GM15510 (cell line): Measurements from ENCODE around the gene PTPRJ.

Experiments
- POLR2A ChIP-seq: IDR thresholded peaks from 3 replicates; pipeline ENCODE4 v1.6.1; 2011; ENCODE audit warnings: borderline replicate concordance; ENCODE audit not compliant: insufficient read length; ENCODE audit errors: extremely low read depth

Gene PTPRJ

DNA sequence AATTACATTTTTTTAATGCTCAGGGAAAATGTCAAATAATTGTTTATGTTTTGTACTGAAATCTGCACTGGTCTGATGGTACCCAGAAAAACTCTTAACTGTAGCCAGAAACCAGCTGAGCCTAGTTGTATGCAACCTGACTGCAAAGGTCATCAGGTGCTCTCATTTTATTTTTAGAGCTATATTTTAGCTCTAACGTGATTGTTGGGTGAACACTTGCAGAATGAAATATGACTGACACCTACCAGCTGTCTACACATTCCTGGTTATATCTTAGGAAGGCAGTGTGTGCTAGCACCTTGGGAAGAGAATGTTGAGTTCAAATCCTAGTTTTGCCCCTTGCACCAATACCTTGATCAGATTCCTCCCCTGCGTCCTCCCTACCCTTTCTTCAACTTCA, 23.6 kb downstream of the PTPRJ start:
- TF ChIP-seq POLR2A, result no peak

GRCh38 chr11:48004456-48004855, 24.1 kb downstream of the PTPRJ start:
- TF ChIP-seq POLR2A, result no peak

DNA sequence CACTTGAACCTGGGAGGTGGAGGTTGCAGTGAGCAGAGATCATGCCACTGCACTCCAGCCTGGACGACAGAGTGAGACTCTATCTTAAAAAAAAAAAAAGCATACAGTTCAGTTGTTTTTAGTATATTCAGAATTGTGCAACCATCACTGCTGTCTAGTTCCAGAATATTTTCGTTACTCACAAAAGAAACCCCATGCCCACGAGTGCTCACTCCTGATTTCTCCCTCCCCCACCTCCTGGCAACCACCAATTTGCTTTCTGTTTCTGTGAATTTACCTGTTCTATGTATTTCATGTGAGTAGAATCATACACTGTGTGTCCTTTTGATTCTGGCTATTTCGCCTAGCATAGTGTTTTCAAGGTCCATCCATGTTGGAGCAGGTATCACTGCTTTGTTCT, 24.8 kb downstream of the PTPRJ start:
- TF ChIP-seq POLR2A, result no peak

- TF ChIP-seq POLR2A, result no peak
Measured at GRCh38 chr11:48005831-48006270, 25.5 kb downstream of the PTPRJ start.

DNA sequence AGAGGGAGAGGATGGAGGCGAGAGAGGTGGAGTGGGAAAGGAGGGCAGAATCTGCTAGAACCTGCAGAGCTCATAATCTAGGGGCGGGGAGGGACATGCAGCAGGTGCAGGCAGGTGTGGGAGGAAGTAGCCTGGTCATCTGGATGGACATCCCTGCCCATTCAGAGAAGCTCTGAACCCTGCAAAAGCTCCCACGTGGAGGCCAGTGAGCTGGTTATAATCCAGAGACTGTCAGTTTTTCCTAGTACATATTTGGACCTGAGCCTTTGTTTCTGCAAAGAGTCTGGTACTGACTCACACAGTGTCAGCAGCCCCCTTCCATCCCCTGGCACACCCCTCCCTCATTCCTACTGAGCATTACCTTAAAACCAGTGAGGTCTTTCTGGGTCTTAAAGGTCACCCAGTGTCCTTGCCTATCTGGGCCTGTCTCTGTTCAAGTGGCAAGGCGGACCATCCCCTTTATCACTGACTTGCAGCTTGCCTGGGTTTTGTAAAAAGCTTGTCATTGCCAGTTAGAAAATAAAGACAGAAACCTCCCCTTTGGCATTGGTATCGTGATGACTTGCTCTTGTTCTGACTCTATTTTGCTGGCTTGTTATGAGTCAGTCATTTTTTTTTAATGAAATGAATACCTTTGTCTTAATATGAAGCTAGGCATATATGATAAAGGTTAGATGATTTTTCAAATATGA, 26.1 kb downstream of the PTPRJ start:
- TF ChIP-seq POLR2A, result no peak

DNA sequence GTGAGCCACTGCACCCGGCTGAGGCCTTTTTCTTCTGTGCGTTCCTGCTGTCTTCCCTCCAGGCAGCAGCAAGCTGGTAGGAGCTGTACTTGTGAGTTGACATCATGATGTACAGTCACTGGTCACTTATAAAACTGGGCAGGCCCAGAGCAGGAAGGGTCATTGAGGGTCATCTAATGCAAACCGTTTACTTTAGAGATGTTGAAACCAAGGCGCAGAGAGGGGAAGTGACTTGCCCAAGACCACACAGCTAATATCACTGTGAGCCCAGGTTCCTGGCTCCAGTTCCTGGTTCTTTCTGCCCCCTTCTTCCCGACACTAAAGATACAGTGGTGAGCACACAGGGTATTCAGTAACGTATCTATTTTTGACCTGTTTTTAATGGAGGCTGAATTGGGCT, 27.3 kb downstream of the PTPRJ start:
- no peak for TF ChIP-seq POLR2A

DNA sequence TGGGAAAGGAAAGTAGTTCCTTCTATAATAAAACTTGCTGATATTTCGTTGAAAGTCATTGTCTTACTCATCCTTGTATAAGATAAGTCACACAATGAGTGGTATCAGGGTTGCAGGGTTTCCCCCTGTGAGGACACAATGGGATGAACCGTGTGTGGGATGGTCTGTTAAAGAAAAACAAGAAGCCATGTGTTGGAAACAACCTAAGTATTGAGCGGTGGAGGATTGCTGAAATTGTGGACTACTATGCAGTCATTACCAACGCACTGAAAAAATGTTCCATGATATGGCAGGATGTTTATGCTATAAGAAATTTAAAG, 28.6 kb downstream of the PTPRJ start:
- no peak for TF ChIP-seq POLR2A

DNA sequence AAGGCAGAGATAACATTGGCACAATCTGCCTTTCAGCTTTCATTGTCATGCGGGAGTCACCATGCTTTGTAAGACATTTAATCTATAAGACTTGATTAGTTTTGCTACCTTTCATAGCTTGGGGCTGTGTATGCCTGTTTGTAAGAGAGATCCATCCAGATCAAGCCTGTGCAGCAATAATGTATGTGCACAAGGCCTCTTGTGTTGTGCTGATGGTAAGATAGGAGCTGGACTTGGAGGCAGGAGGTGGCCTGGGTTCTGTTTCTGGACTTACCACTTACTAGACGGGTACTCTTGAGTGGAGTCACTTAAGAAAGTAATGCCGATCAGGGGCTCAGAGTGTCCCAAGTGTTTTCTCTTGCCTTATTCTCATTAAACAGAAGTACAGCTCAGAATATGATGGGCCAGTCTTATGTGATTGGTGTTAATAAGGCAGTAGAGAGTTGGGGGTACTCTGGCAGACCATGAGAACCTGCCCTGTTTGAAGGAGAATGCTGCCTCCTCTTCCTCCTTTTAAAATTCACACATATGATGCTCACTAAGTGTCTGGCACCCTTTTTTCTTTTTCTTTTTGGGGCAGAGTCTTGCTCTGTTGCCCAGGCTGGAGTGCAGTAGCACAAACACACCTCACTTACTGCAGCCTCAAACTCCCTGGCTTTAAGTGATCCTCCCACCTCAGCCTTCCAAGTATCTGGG, 30.9 kb downstream of the PTPRJ start:
- TF ChIP-seq POLR2A, result no peak

DNA sequence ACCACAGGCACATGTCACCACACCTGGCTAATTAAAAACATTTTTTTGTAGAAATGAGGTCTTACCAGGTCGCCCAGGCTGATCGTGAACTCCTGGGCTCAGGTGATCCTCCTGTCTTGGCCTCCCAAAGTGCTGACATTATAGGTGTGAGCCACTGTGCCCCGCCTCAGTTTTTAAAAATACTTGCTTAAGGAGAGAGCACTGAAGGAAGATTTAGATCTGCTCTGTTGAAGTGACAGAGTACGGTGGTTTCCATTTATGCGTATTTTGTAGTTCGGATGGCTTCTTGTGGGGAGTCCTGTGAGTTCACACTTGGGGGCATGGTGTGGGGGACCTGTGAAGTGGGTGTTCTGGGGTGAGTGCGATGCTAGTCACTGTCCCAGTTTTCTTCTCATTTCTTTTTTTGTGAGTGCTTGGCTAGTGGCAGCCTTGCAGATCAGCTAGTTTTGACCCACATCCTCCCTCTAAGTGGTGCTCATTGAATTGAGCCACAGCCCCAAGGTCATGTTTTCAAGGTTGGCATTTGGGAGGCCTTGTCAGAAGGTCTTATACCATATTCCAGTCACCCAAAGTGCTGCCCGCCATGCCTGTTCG, 31.5 kb downstream of the PTPRJ start:
- no peak for TF ChIP-seq POLR2A

DNA sequence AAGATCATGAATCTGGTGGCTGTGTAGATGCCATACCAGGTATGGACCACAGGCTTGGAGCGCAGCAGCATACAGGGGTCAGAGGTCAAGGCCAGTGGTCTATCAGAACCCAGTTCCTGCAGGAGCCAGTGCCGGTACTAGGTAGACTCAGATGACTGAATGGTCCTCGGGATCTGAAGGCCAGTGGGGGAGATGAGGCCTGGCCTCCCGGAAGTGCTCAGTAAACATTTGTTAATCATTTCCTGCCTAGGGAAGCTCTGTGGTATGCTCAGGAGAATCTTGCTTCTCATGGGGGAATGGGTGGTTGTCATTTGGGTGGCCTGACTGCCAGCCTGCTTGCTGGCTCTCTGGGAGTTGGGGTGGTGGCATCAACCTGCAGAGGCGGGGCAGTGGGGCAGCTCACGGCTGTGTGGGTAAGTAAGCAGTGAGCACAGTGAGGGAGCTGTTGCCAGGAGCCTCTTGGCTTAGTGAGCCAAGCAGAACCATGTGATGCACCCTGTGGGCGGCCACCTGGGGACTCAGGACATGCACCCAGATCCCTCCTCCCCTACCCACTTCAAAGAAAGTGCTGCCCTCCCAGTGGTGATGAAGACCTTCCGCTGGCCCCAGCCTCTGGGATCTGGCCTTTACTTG, 33.0 kb downstream of the PTPRJ start:
- TF ChIP-seq POLR2A, result no peak

GRCh38 chr11:48014917-48015316, 34.6 kb downstream of the PTPRJ start:
- no peak for TF ChIP-seq POLR2A

GRCh38 chr11:48017105-48017830, 36.9 kb downstream of the PTPRJ start:
- no peak for TF ChIP-seq POLR2A

DNA sequence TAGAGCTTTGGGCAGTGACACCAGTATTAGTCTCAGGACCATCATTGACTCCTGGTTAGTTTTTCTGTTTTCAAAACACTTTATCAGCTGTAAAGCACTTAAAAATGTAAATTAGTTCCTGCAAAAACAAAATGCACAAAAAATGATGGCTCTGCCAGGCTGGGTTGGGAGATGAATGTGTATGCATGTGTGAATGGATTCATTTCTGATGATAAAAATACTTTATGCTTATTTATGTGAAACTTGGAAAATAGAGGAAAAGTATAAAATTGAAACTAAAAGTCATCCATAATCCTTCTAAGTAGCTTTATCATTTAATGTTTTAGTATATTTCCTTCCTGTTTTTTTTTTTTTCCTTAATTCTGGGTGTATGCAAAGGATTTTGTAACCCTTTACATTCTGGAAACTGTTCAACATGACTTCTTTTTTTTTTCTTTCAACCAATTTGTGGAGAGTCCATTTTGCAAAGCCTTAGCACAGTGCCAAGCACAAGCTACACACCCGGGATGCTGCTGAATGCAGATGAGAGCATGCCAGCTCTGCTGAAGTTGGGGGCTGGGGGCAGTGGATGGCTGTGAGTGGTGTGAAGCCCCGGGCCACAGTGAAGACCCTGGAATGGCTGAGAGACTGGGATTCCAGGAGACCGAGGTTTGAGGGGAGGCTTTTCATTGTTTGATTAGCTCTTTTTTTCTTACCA, 37.6 kb downstream of the PTPRJ start:
- TF ChIP-seq POLR2A, result no peak

GRCh38 chr11:48018528-48019216, 38.3 kb downstream of the PTPRJ start:
- TF ChIP-seq POLR2A, result no peak
